NCI-H2081 (cell line): ENCODE data around the gene PIK3R3.

ENCODE experiments used
- DNase-seq, 2 experiments: peaks; one replicate each; lab custom pipeline; 2025; lab: John Stamatoyannopoulos, UW

The PIK3R3 gene

GRCh38 chr1:46132529-46133180 lies at the start of gene PIK3R3:
TSS of gene PIK3R3 (minus strand) at chr1:46132629. CDS start at chr1:46131952, 677 bp downstream.
- DNase-seq = peak; percentile 99 to 100

- DNase-seq = no peak
Observed at GRCh38 chr1:46181343-46182260, 49.2 kb upstream of the PIK3R3 start.

GRCh38 chr1:46180082-46180616 lies 47.7 kb upstream of the PIK3R3 start:
- peak in 1 of 2 experiments; percentile 18 for DNase-seq

GRCh38 chr1:46179138-46180081 lies 47.0 kb upstream of the PIK3R3 start:
- peak; percentile 84 to 92 for DNase-seq

- no peak for DNase-seq
Observed at GRCh38 chr1:46176211-46176865, 43.9 kb upstream of the PIK3R3 start, which contains the start of gene P3R3URF. TSS of gene P3R3URF (minus strand) at chr1:46176488. CDS start at chr1:46176471, 17 bp downstream.

- DNase-seq = no peak
Observed at GRCh38 chr1:46175243-46175642, 42.8 kb upstream of the PIK3R3 start.

GRCh38 chr1:46174448-46175231 lies 42.2 kb upstream of the PIK3R3 start, which contains the start of gene TSPAN1:
TSS of gene TSPAN1 (plus strand) at chr1:46175087. CDS start at chr1:46181108, 6,021 bp downstream.
- no peak for DNase-seq

- DNase-seq = no peak
Observed at GRCh38 chr1:46173361-46173856, 41.0 kb upstream of the PIK3R3 start.

- DNase-seq = no peak
Observed at GRCh38 chr1:46172321-46172720, 39.9 kb upstream of the PIK3R3 start.

- no peak for DNase-seq
Observed at GRCh38 chr1:46171871-46172270, 39.4 kb upstream of the PIK3R3 start.

- no peak for DNase-seq
Observed at GRCh38 chr1:46171351-46171750, 38.9 kb upstream of the PIK3R3 start.

GRCh38 chr1:46169811-46170454 lies 37.5 kb upstream of the PIK3R3 start:
- no peak for DNase-seq

GRCh38 chr1:46168477-46168876 lies 36.0 kb upstream of the PIK3R3 start:
- no peak for DNase-seq

- DNase-seq = no peak
Observed at GRCh38 chr1:46166521-46167462, 34.4 kb upstream of the PIK3R3 start.

- DNase-seq = no peak
Observed at GRCh38 chr1:46160212-46160611, 27.8 kb upstream of the PIK3R3 start.

GRCh38 chr1:46159516-46159915 lies 27.1 kb upstream of the PIK3R3 start:
- DNase-seq = no peak

- DNase-seq = no peak
Observed at GRCh38 chr1:46158312-46159281, 26.2 kb upstream of the PIK3R3 start.
